Fibroblast of villous mesenchyme (primary cell): ENCODE data around the gene CADM1. TPM values are rescaled to one million over a fixed set of nuclear protein-coding genes. Genes with fewer than 3 reads are reported as not detected.

Experiments
- DNase-seq: peaks from one replicate; pipeline ENCODE4 v3.0.0-alpha.2; 2010; ENCODE audit warnings: low read depth
- H3K4me3 ChIP-seq: 2 replicates; pipeline ENCODE4 v1.5.1; 2011; ENCODE audit warnings: low read depth, mild to moderate bottlenecking, low read length
- CTCF ChIP-seq: IDR thresholded peaks from 2 replicates; pipeline ENCODE4 v1.5.1; 2012; ENCODE audit warnings: low read depth, mild to moderate bottlenecking, low read length; ENCODE audit not compliant: insufficient read depth
- total RNA-seq: library from RNA; depleted of rRNA; stranded (reverse); fragments of >200 nt; gene quantifications from 2 replicates; pipeline ENCODE4 v1.2.3, GENCODE V29; 2012

Gene CADM1
- total RNA-seq, 1 donor = 9.1 TPM

GRCh38 chr11:115439969-115440540 is 64.2 kb downstream of the CADM1 start:
- no peak for TF ChIP-seq CTCF
- no peak overlapping the region for H3K4me3 ChIP-seq
- DNase-seq = no peak

GRCh38 chr11:115439385-115439784 is 64.8 kb downstream of the CADM1 start:
- peak; percentile 3 for DNase-seq
- H3K4me3 ChIP-seq = no peak overlapping the region
- TF ChIP-seq CTCF = no peak

DNA sequence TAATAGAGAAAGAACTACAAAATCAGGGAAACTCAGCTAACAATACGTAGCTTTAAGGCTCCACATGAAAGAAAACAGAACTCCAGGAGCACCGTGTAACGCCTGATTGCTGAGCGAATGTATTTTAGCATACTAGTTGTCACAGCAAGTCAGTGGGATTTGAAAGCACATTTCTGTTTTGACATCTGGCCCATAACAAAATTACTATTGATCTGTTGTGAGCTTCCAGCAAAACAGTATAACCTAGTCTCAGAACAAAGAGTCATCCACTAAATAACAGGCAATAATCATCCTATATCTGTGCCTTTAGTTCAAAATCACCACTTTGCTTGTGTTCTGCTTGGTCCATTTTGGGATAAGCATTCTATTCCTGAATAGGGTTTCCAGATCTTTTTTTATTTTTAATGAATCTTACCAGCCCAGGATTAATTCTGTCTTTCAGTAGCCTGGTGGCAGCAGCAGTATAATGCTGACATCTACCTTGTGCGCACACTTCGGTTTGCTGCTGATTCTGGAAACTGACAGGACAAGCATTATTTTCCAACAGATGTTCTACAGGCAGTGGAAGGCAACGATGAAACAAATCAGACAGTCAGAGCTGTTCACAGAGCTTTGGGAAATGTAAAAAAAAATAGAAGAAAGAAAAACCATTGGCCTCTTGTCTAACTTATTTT is 66.2 kb downstream of the CADM1 start:
- H3K4me3 ChIP-seq = no peak overlapping the region
- no peak for TF ChIP-seq CTCF
- DNase-seq = no peak

DNA sequence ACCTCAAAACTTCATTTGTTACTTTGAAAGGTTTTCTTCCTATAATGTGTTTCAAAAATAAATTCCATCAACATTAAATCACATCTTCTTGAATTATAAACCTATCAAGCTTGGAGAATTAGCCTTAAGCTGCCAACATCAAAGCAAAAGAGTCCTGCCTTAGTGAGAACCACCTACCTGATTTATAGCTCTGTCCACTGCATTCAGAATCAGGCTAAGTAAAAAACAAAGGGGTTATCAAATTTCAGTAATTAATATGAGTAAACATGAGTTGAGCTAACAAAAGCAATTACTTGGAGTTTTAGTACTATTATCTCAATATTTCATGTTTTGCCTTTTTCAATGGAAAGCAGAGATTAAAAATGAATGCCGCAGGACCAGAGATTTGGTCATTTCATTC is 73.9 kb downstream of the CADM1 start:
- no peak for TF ChIP-seq CTCF
- no peak for DNase-seq
- no peak overlapping the region for H3K4me3 ChIP-seq

- TF ChIP-seq CTCF = no peak
- no peak for DNase-seq
- no peak overlapping the region for H3K4me3 ChIP-seq
Observed at GRCh38 chr11:115428306-115428705, 75.9 kb downstream of the CADM1 start.

DNA sequence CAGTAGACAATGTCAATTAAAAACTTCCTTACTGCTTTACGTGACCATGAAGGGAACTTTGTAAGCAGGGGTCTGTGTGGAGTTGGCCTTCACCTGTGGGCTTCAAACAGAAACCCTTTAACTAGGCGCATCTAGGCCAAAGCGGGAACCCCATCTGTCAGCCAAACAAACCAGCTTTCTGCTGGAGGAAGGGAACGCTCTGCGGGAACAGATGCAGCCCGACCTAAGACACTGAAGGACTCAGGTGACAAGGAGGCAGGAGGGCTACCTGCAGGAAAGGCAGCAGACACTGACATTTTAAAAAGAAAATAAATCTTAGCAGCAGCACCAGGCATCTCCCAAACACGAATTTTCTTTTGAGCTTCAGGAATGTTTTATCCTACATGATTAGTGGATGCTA is 78.4 kb downstream of the CADM1 start:
- DNase-seq = no peak
- no peak for TF ChIP-seq CTCF
- no peak overlapping the region for H3K4me3 ChIP-seq

DNA sequence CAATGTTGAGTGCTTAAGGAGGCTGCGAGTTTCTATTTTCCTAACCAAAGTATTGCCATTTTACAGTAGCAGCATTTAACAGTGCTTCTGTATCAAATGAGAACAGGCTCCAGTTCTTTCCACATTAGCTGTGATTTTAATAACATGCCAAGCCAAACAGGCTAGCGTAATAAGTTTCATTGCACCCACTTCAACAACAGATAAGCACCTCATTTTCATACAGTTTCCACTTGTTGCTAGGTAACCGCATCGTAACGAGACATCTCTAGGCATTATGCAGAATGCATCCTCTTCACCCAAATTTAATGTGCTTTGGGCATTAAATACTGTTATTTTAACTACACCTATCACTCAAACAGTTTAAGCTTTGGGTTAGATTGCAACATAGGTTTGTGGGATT is 79.0 kb downstream of the CADM1 start:
- TF ChIP-seq CTCF = no peak
- no peak for DNase-seq
- H3K4me3 ChIP-seq = no peak overlapping the region
